ENCODE results near the gene ZNF557. TPM values are rescaled to one million over a fixed set of nuclear protein-coding genes. Genes with fewer than 3 reads are reported as not detected.

Gene ZNF557
- polyA plus RNA-seq, 3 donors, result 1.1 to 1.8 (median 1.8) TPM

GRCh38 chr19:7115721-7116120 lies 46.2 kb downstream of the ZNF557 start:
- WGBS, 3 donors, result 65 to 90% (median 84%) methylated on average over 6 of the region's 6 CpGs
- no peak overlapping the region for H3K27ac ChIP-seq (ENCODE audit: low read depth, low read length)

- no peak overlapping the region for H3K27ac ChIP-seq (ENCODE audit: low read depth, low read length)
- WGBS, 3 donors, result 90 to 94% (median 94%) methylated on average over 11 of the region's 11 CpGs
These were observed 47.7 kb downstream of the ZNF557 start for GRCh38 chr19:7117248-7117647.

GRCh38 chr19:7119582-7119981 lies 50.1 kb downstream of the ZNF557 start:
- WGBS, 3 donors, result 83 to 93% (median 88%) methylated on average over 14 of the region's 14 CpGs
- no peak overlapping the region for H3K27ac ChIP-seq (ENCODE audit: low read depth, low read length)

GRCh38 chr19:7120499-7120898 lies 51.0 kb downstream of the ZNF557 start:
- 94 to 95% (median 94%) methylated on average over 10 of the region's 10 CpGs for WGBS, 3 donors

GRCh38 chr19:7122701-7123100 lies 53.2 kb downstream of the ZNF557 start:
- WGBS, 3 donors, result 96 to 97% (median 97%) methylated on average over 16 of the region's 16 CpGs
- H3K27ac ChIP-seq (ENCODE audit: low read depth, low read length), result no peak overlapping the region

More at GRCh38 chr19:7120499-7120898, 51.0 kb downstream of the ZNF557 start:
- H3K27ac ChIP-seq (ENCODE audit: low read depth, low read length), result no peak overlapping the region

GRCh38 chr19:7124782-7125181 lies 55.3 kb downstream of the ZNF557 start:
- no peak overlapping the region for H3K27ac ChIP-seq (ENCODE audit: low read depth, low read length)
- WGBS, 3 donors, result 56 to 74% (median 59%) methylated on average over 3 of the region's 3 CpGs

GRCh38 chr19:7125221-7125620 lies 55.7 kb downstream of the ZNF557 start:
- 95 to 98% (median 97%) methylated on average over 16 of the region's 16 CpGs for WGBS, 3 donors
- H3K27ac ChIP-seq (ENCODE audit: low read depth, low read length), result no peak overlapping the region

GRCh38 chr19:7126132-7126531 lies 56.6 kb downstream of the ZNF557 start:
- 90 to 97% (median 96%) methylated on average over 3 of the region's 3 CpGs for WGBS, 3 donors

GRCh38 chr19:7130043-7130442 lies 60.5 kb downstream of the ZNF557 start:
- H3K27ac ChIP-seq (ENCODE audit: low read depth, low read length), result no peak overlapping the region
- 100% methylated on average over 1 of the region's 1 CpG for WGBS, 3 donors

More at GRCh38 chr19:7126132-7126531, 56.6 kb downstream of the ZNF557 start:
- no peak overlapping the region for H3K27ac ChIP-seq (ENCODE audit: low read depth, low read length)

GRCh38 chr19:7132054-7132453 lies 62.6 kb downstream of the ZNF557 start:
- no peak overlapping the region for H3K27ac ChIP-seq (ENCODE audit: low read depth, low read length)
- WGBS, 3 donors, result 96 to 97% (median 96%) methylated on average over 16 of the region's 16 CpGs

GRCh38 chr19:7137120-7137519 lies 67.6 kb downstream of the ZNF557 start:
- no peak overlapping the region for H3K27ac ChIP-seq (ENCODE audit: low read depth, low read length)
- WGBS, 3 donors, result 40 to 65% (median 62%) methylated on average over 2 of the region's 2 CpGs

Other genes starting within 250 kb of the ZNF557 start
- 1 to 10 TPM in 1 of 3 donors, under 1 TPM in 2; 0.11 to 1.4 (median 0.13) TPM for gene ADGRE1, start 182.1 kb upstream of the ZNF557 start, polyA plus RNA-seq
- not detected for gene MBD3L2B, start 48.3 kb upstream of the ZNF557 start, polyA plus RNA-seq
- not detected for gene MBD3L5, start 39.1 kb upstream of the ZNF557 start, polyA plus RNA-seq
- not detected for gene MBD3L4, start 29.5 kb upstream of the ZNF557 start, polyA plus RNA-seq
- not detected for gene MBD3L2, start 20.4 kb upstream of the ZNF557 start, polyA plus RNA-seq
- gene MBD3L3, start 11.0 kb upstream of the ZNF557 start, polyA plus RNA-seq, result not detected
- 10 to 100 TPM; 10.2 to 33.5 (median 15.5) TPM for gene INSR, start 224.7 kb downstream of the ZNF557 start, polyA plus RNA-seq